ENCODE measurements around the gene NBL1. TPM values are rescaled to one million over a fixed set of nuclear protein-coding genes. Genes with fewer than 3 reads are reported as not detected.

NBL1 gene
- total and polyA plus RNA-seq, 10 of the 15 experiments (the other 5 are each of a cell fraction or from before 2014, with no cell fraction given): 0.13 to 2.4 (median 0.81) TPM; not detected in 1

DNA sequence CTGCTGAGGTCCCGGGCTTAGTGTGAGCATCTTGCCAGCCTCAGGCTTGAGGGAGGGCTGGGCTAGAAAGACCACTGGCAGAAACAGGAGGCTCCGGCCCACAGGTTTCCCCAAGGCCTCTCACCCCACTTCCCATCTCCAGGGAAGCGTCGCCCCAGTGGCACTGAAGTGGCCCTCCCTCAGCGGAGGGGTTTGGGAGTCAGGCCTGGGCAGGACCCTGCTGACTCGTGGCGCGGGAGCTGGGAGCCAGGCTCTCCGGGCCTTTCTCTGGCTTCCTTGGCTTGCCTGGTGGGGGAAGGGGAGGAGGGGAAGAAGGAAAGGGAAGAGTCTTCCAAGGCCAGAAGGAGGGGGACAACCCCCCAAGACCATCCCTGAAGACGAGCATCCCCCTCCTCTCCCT lies 13.4 kb downstream of the NBL1 start:
- Histone ChIP-seq H3K9me3 (replicated peaks; ENCODE audit: control insufficient read depth, insufficient read depth, low read length) (no peaks in the 10 kb centered on the region), H3K27me3 (replicated peaks in 1 of 2; ENCODE audit: control insufficient read depth in 2 of 2, insufficient read depth in 2 of 2, low read length in 1 of 2) (no peaks in the 10 kb centered on the region; a peak in 1 of 4 replicates), H3K4me2 (ENCODE audit: control insufficient read depth, insufficient read depth) (no peak overlapping the region), H3K27ac (ENCODE audit: control insufficient read depth, insufficient read depth) (no peak overlapping the region), H3K9ac (ENCODE audit: control insufficient read depth, insufficient read depth, low read length) (no peak overlapping the region), H3K79me2 (ENCODE audit: control insufficient read depth, insufficient read depth, low read length) (no peaks in the 10 kb centered on the region), H2AFZ (ENCODE audit: control insufficient read depth, low read depth, low read length) (no peak overlapping the region), H4K20me1 (ENCODE audit: control insufficient read depth, insufficient read depth) (no peaks in the 10 kb centered on the region), H3K4me1 (ENCODE audit: control insufficient read depth, insufficient read depth, low read length) (no peaks in the 10 kb centered on the region), H3K4me3 (no peak overlapping the region), H3K36me3 (ENCODE audit: control insufficient read depth in 2 of 2, insufficient read depth in 2 of 2, low read length in 1 of 2) (no peaks in the 10 kb centered on the region)
- BruUV-seq (replicated peaks): no TSS peak
- WGBS (ENCODE audit: insufficient coverage, insufficient replicate concordance, low lambda C conversion rate, missing lambda C conversion rate): 67% methylated on average over 10 of the region's 10 CpGs
- DNase-seq (ENCODE audit: low read depth, low spot score) (no peak), ATAC-seq (no peak), FAIRE-seq (no peak)
- ChIA-PET RAD21 (ENCODE audit: unreplicated experiment) (interaction anchor here (1.1 kb wide), 1 partner anchor 47 kb away, joined by 3 read pairs; no protein-coding TSS in a partner anchor), SMC1A (ENCODE audit: uncharacterized antibody, unreplicated experiment) (no interaction called here), POLR2A (no interaction called here), CTCF (interaction anchor here (1.3 kb wide), 1 partner anchor 47 kb away, joined by 3 read pairs; no protein-coding TSS in a partner anchor)
- no peak for TF ChIP-seq RAD51 (IDR thresholded peaks at IDR 0.05)
- TF ChIP-seq HCFC1 (IDR thresholded peaks at IDR 0.05; ENCODE audit: low read length): no peak
- TF ChIP-seq NR2C1 (IDR thresholded peaks at IDR 0.05): no peak
- no peak for TF ChIP-seq IKZF2 (IDR thresholded peaks at IDR 0.05)
- TF ChIP-seq STAT3 (IDR thresholded peaks at IDR 0.05; ENCODE audit: low read depth, low read length): no peak
- TF ChIP-seq NFYB (IDR thresholded peaks at IDR 0.05; ENCODE audit: insufficient read depth, low read depth, low read length): no peak
- no peak for TF ChIP-seq FOXK2 (IDR thresholded peaks at IDR 0.05)
- in situ Hi-C loops (cut with MboI) (no loop called here), intact Hi-C loops (cut with micrococcal nuclease; ENCODE audit: unreplicated experiment) (loop anchor here (10.0 kb wide), 1 partner anchor 343 kb away; the partner anchor contains the start of genes AKR7A2 and SLC66A1)

DNA sequence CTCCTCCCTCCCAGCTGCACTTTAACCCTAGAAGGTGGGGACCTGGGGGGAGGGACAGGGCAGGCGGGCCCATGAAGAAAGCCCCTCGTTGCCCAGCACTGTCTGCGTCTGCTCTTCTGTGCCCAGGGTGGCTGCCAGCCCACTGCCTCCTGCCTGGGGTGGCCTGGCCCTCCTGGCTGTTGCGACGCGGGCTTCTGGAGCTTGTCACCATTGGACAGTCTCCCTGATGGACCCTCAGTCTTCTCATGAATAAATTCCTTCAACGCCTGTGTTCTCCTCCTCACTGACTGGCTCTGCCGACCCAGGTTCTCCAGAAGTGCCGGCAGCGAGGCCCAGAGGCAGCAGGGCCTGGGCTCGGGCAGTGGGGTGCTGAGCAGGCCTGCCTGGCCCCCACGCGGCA lies 14.1 kb downstream of the NBL1 start:
- Histone ChIP-seq H3K4me3 (no peak overlapping the region), H4K20me1 (ENCODE audit: control insufficient read depth, insufficient read depth) (no peaks in the 10 kb centered on the region), H3K9ac (ENCODE audit: control insufficient read depth, insufficient read depth, low read length) (no peak overlapping the region), H3K27ac (ENCODE audit: control insufficient read depth, insufficient read depth) (no peak overlapping the region), H3K4me2 (ENCODE audit: control insufficient read depth, insufficient read depth) (no peak overlapping the region), H3K27me3 (replicated peaks in 1 of 2; ENCODE audit: control insufficient read depth in 2 of 2, insufficient read depth in 2 of 2, low read length in 1 of 2) (no peaks in the 10 kb centered on the region; a peak in 1 of 4 replicates), H3K4me1 (ENCODE audit: control insufficient read depth, insufficient read depth, low read length) (no peaks in the 10 kb centered on the region), H3K79me2 (ENCODE audit: control insufficient read depth, insufficient read depth, low read length) (no peaks in the 10 kb centered on the region), H3K36me3 (ENCODE audit: control insufficient read depth in 2 of 2, insufficient read depth in 2 of 2, low read length in 1 of 2) (no peaks in the 10 kb centered on the region), H3K9me3 (replicated peaks; ENCODE audit: control insufficient read depth, insufficient read depth, low read length) (no peaks in the 10 kb centered on the region), H2AFZ (ENCODE audit: control insufficient read depth, low read depth, low read length) (no peak overlapping the region)
- intact Hi-C loops (cut with micrococcal nuclease; ENCODE audit: unreplicated experiment) (loop anchor here (10.0 kb wide), 1 partner anchor 343 kb away; the partner anchor contains the start of genes AKR7A2 and SLC66A1), in situ Hi-C loops (cut with MboI) (no loop called here)
- WGBS (ENCODE audit: insufficient coverage, insufficient replicate concordance, low lambda C conversion rate, missing lambda C conversion rate): 79% methylated on average over 13 of the region's 13 CpGs
- CTCF ChIA-PET: interaction anchor here (1.3 kb wide), 1 partner anchor 46 kb away, joined by 3 read pairs; no protein-coding TSS in a partner anchor
- ATAC-seq: no peak
- RAD21 ChIA-PET (ENCODE audit: unreplicated experiment): interaction anchor here (1.1 kb wide), 1 partner anchor 46 kb away, joined by 3 read pairs; no protein-coding TSS in a partner anchor
- POLR2A ChIA-PET: no interaction called here
- no TSS peak for BruUV-seq (replicated peaks)
- DNase-seq (ENCODE audit: low read depth, low spot score): no peak
- FAIRE-seq: no peak
- SMC1A ChIA-PET (ENCODE audit: uncharacterized antibody, unreplicated experiment): no interaction called here
- no peak for TF ChIP-seq EZH2 (IDR thresholded peaks at IDR 0.05; ENCODE audit: borderline replicate concordance, control insufficient read depth, low read depth, low read length)

Measured in GM12878 (cell line).